K562 (cell line): ENCODE results near the gene DSP. TPM values are rescaled to one million over a fixed set of nuclear protein-coding genes. Genes with fewer than 3 reads are reported as not detected.
A peak's percentile ranks its signal among the peaks of the same experiment; 100 is the strongest.

Experiments used
- ATAC-seq: fragments of 200-7000 bp; cut with Tn5 transposase; 3 replicates; pipeline ENCODE4 v1.9.1; 2020; ENCODE audit warnings: moderate library complexity
- BruUV-seq: library from RNA; stranded (reverse); fragments of 400-500 nt; replicated peaks from 2 replicates; lab custom pipeline; 2021; lab: Mats Ljungman, UMichigan
- CTCF ChIA-PET: fragments of 300-600 bp; formaldehyde crosslinking; extraction: SDS; loops from one replicate; lab custom pipeline; 2021; ENCODE audit warnings: low intra/inter-chr PET ratio; lab: Yijun Ruan, JAX
- POLR2A ChIA-PET: fragments of 300-600, 350-650 bp; sonication (Branson Sonifier 250); formaldehyde crosslinking; extraction: SDS; loops from one replicate; lab custom pipeline; 2021; ENCODE audit warnings: antibody characterized with exemption, inconsistent platforms; lab: Yijun Ruan, JAX
- DNase-seq, 4 experiments: peaks; one replicate each; pipeline versions ENCODE4 v3.0.0 to v3.0.0-alpha.2; 2011 to 2018; ENCODE audit warnings: low spot score in 3 of 4, mixed read lengths in 3 of 4; ENCODE audit errors: extremely low read depth in 1 of 4
- FAIRE-seq: peaks from 2 replicates; lab custom pipeline; 2011; peaks lifted over from hg19 to GRCh38; lab: Jason Lieb, UNC
- H2AFZ ChIP-seq: 2 replicates; pipeline ENCODE4 v1.6.0; 2011; ENCODE audit warnings: low read depth, low read length, control low read depth, inconsistent platforms
- H3K27ac ChIP-seq: fragments of 200-600 bp; 3 replicates; pipeline ENCODE4 v1.8.0; 2011; ENCODE audit warnings: low read depth, mild to moderate bottlenecking, control low read depth, inconsistent platforms, low read length, moderate library complexity, mixed read lengths; ENCODE audit errors: extremely low read depth
- H3K27me3 ChIP-seq, 2 experiments: fragments of 300-600 bp in 1 of 2; 2 replicates in 1 of 2; 3 replicates in 1 of 2; pipeline versions ENCODE4 v1.6.0 to v1.8.0; 2011; ENCODE audit warnings: inconsistent platforms in 2 of 2, low read length in 2 of 2, mild to moderate bottlenecking in 1 of 2, mixed read lengths in 1 of 2, moderate library complexity in 1 of 2; ENCODE audit not compliant: control insufficient read depth in 2 of 2, insufficient read depth in 2 of 2
- H3K36me3 ChIP-seq: fragments of 300-600 bp; 3 replicates; pipeline ENCODE4 v1.8.0; 2011; ENCODE audit warnings: mild to moderate bottlenecking, low read length, inconsistent platforms; ENCODE audit not compliant: control insufficient read depth, insufficient read depth
- H3K4me1 ChIP-seq, 2 experiments: fragments of 200-600 bp in 1 of 2; replicated peaks in 1 of 2; 2 replicates in 1 of 2; 3 replicates in 1 of 2; pipeline versions ENCODE4 v1.5.1 to v1.8.0; 2011; ENCODE audit warnings: inconsistent platforms in 2 of 2, low read length in 2 of 2, mild to moderate bottlenecking in 1 of 2, mixed read lengths in 1 of 2, moderate library complexity in 1 of 2; ENCODE audit not compliant: control insufficient read depth in 2 of 2, insufficient read depth in 2 of 2
- H3K4me2 ChIP-seq: 2 replicates; pipeline ENCODE4 v1.6.1; 2011; ENCODE audit warnings: low read length, control low read depth, inconsistent platforms, mixed read lengths; ENCODE audit not compliant: insufficient read depth
- H3K4me3 ChIP-seq: fragments of 200-600 bp; sonication (generic), shearing (Covaris generic); 2 replicates; pipeline ENCODE4 v1.5.1; 2016; ENCODE audit warnings: control low read depth, inconsistent platforms
- H3K79me2 ChIP-seq: fragments of 200-600 bp; 3 replicates; pipeline ENCODE4 v1.8.0; 2011; ENCODE audit warnings: low read length, inconsistent platforms; ENCODE audit not compliant: control insufficient read depth, insufficient read depth
- H3K9ac ChIP-seq, 2 experiments: 2 replicates each; pipeline versions ENCODE4 v1.6.0 to v1.6.1; 2011; ENCODE audit warnings: low read depth in 2 of 2, low read length in 2 of 2, control low read depth in 1 of 2, inconsistent platforms in 1 of 2, mild to moderate bottlenecking in 1 of 2, mixed read lengths in 1 of 2; ENCODE audit not compliant: insufficient read depth in 1 of 2
- H3K9me1 ChIP-seq: one replicate; pipeline ENCODE4 v1.6.0; 2011; ENCODE audit warnings: inconsistent platforms, mild to moderate bottlenecking, low read length, moderate library complexity; ENCODE audit not compliant: control insufficient read depth, insufficient read depth
- H3K9me3 ChIP-seq: replicated peaks from 2 replicates; pipeline ENCODE4 v1.5.1; 2011; ENCODE audit warnings: low read depth, low read length, inconsistent platforms; ENCODE audit not compliant: control insufficient read depth, insufficient read depth
- H4K20me1 ChIP-seq: replicated peaks from 2 replicates; pipeline ENCODE4 v1.6.1; 2011; ENCODE audit warnings: low read length, inconsistent platforms, mixed read lengths; ENCODE audit not compliant: control insufficient read depth, insufficient read depth
- C11orf30 ChIP-seq: fragments of 450-650 bp; IDR thresholded peaks from 2 replicates; pipeline ENCODE4 v1.6.1; 2016; ENCODE audit warnings: low read depth, mild to moderate bottlenecking
- ELF4 ChIP-seq: fragments of 450-650 bp; formaldehyde crosslinking; IDR thresholded peaks from 2 replicates; pipeline ENCODE4 v1.4.0; 2022; ENCODE audit warnings: missing genetic modification characterization
- HDAC1 ChIP-seq, 2 experiments: fragments of 450-650 bp; IDR thresholded peaks; 2 replicates each; pipeline ENCODE4 v1.6.1; 2016 to 2017; ENCODE audit warnings: inconsistent platforms in 1 of 2, mild to moderate bottlenecking in 1 of 2, moderate library complexity in 1 of 2
- JUNB ChIP-seq: fragments of 450-650 bp; formaldehyde crosslinking; conservative IDR thresholded peaks from 2 replicates; pipeline ENCODE4 v1.4.0; 2020; ENCODE audit warnings: mild to moderate bottlenecking
- KDM1A ChIP-seq, 2 experiments: fragments of 450-650 bp; IDR thresholded peaks; 2 replicates each; pipeline ENCODE4 v1.6.1; 2016; ENCODE audit warnings: mild to moderate bottlenecking in 2 of 2
- LEF1 ChIP-seq: fragments of 450-650 bp; IDR thresholded peaks from 2 replicates; pipeline ENCODE4 v1.6.1; 2016; ENCODE audit warnings: mild to moderate bottlenecking
- MAFF ChIP-seq: IDR thresholded peaks from 2 replicates; pipeline ENCODE4 v1.6.1; 2012; ENCODE audit warnings: low read length, improper control_type of control experiment
- MAFG ChIP-seq: fragments of 450-650 bp; conservative IDR thresholded peaks from 2 replicates; pipeline ENCODE4 v1.6.1; 2016; ENCODE audit warnings: missing genetic modification characterization, missing compliant biosample characterization
- MAFK ChIP-seq: IDR thresholded peaks from 2 replicates; pipeline ENCODE4 v1.6.1; 2011; ENCODE audit warnings: low read length, improper control_type of control experiment
- MEIS2 ChIP-seq: fragments of 450-650 bp; IDR thresholded peaks from 2 replicates; pipeline ENCODE4 v1.6.1; 2014; ENCODE audit warnings: mild to moderate bottlenecking; ENCODE audit not compliant: partially characterized antibody
- NCOA1 ChIP-seq: fragments of 450-650 bp; IDR thresholded peaks from 2 replicates; pipeline ENCODE4 v1.6.1; 2016; ENCODE audit warnings: low read depth
- NFIC ChIP-seq: fragments of 450-650 bp; IDR thresholded peaks from 2 replicates; pipeline ENCODE4 v1.6.1; 2017; ENCODE audit warnings: mild to moderate bottlenecking, inconsistent platforms
- SIN3A ChIP-seq, 2 experiments: fragments of 150-350 bp in 1 of 2; IDR thresholded peaks; 2 replicates each; pipeline ENCODE4 v1.6.1; 2011 to 2016; ENCODE audit warnings: borderline replicate concordance in 2 of 2, low read depth in 2 of 2, low read length in 2 of 2, mild to moderate bottlenecking in 2 of 2, moderate library complexity in 2 of 2; ENCODE audit not compliant: control insufficient read depth in 1 of 2
- SRSF1 ChIP-seq: fragments of 200-400 bp; formaldehyde crosslinking; IDR thresholded peaks from 2 replicates; pipeline ENCODE4 v1.6.1; 2017; ENCODE audit warnings: mild to moderate bottlenecking, low read depth, low read length, moderate library complexity
- WGBS: fragments of 100-300 bp; shearing (Covaris generic); methylation state at CpG from one replicate; pipeline ENCODE4 v1.1.6; 2016; ENCODE audit warnings: low coverage, mixed read lengths; ENCODE audit not compliant: insufficient coverage; ENCODE audit errors: missing lambda C conversion rate; 5-methylcytosine and 5-hydroxymethylcytosine counted together
- in situ Hi-C: fragments of 300-500 bp; cut with MboI; formaldehyde crosslinking; loops from 4 replicates; pipeline ENCODE4 v1.15.0; 2018; ENCODE audit warnings: inconsistent platforms, mixed read lengths
- intact Hi-C: fragments of 100-400 bp; cut with micrococcal nuclease; formaldehyde crosslinking; loops from 2 replicates; pipeline ENCODE4 v1.14.2; 2022
- polyA plus RNA-seq, 8 experiments: library from polyadenylated mRNA; depleted of rRNA in 4 of 8; stranded (reverse) in 5 of 8; unstranded in 3 of 8; fragments of >200 nt; fragmentation: Nextera tagmentation in 2 of 8; fragmentation: Illumina TruSeq in 1 of 8; extraction: Ambion mirVana in 2 of 8; extraction: Trizol in 1 of 8; gene quantifications; 2 replicates each; pipeline versions ENCODE4 v1.2.1 to v1.2.3, GENCODE V29; 2011 to 2014; ENCODE audit warnings: inconsistent platforms in 1 of 8, missing spikeins in 1 of 8
- total RNA-seq, 7 experiments: library from RNA; depleted of rRNA in 6 of 7; stranded (reverse); fragments of >200 nt in 6 of 7; fragmentation: Illumina TruSeq in 2 of 7; extraction: Trizol in 2 of 7; gene quantifications; 2 replicates each; pipeline versions ENCODE4 v1.2.1 to v1.2.3, GENCODE V29; 2011 to 2021; ENCODE audit warnings: low replicate concordance in 1 of 7
- TF ChIP-seq, protein P1 (sequence below): sonication (generic); formaldehyde crosslinking; IDR thresholded peaks from 2 replicates; pipeline ENCODE4 v1.8.1; 2023; ENCODE audit warnings: mild to moderate bottlenecking, missing genetic modification reagents, moderate library complexity
- TF ChIP-seq, protein P2 (sequence below): fragments of 450-650 bp; IDR thresholded peaks from 2 replicates; pipeline ENCODE4 v1.6.1; 2017; ENCODE audit warnings: antibody characterized with exemption
- TF ChIP-seq, protein P3 (sequence below): conservative IDR thresholded peaks from 2 replicates; pipeline ENCODE4 v1.6.1; 2011; ENCODE audit warnings: low read depth, mild to moderate bottlenecking, low read length; ENCODE audit not compliant: control insufficient read depth

Gene DSP
- total and polyA plus RNA-seq, 9 of the 15 experiments (the other 6 are each of a cell fraction or from before 2014, with no cell fraction given): under 0.01 to 0.24 (median 0.03) TPM; not detected in 2

DNA sequence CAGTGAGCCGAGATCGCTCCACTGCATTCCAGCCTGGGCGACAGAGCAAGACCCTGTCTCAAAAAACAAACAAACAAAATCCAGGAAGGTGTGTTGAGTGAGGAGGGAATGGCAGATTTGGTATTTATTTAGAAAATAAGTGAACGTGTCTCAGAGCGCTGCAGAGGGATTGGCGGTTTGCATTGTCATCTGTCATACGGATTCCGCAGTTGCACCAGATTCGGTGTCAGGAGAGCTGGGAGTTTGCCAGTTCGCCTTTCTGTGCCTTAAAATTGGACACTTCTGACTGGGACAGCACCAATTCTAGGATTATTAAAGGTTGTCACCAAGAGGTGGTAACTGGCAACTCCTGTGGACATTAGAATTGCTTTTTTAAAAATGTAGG lies 49.4 kb downstream of the DSP start:
- peak overlapping the region; percentile 76; the same call in 2 of the 3 replicates for H3K27ac ChIP-seq
- POLR2A ChIA-PET: interaction anchor here (0.6 to 1.5 kb wide), 4 partner anchors 11 to 313 kb away, joined by 3 to 17 read pairs (median 4); no protein-coding TSS in a partner anchor
- no TSS peak for BruUV-seq
- H3K27me3 ChIP-seq: no peaks in the 10 kb centered on the region
- in situ Hi-C loops: no loop called here
- under 1% methylated on average over 10 of the region's 10 CpGs for WGBS
- no peaks in the 10 kb centered on the region for H3K9me3 ChIP-seq
- intact Hi-C loops: loop anchor here (5.0 to 10.0 kb wide), 2 partner anchors 204 to 906 kb away; partner anchors contain the start of genes CAGE1 and RIOK1
- peaks cover 13% of the 10 kb centered on the region for H4K20me1 ChIP-seq
- H3K36me3 ChIP-seq: peaks cover 36% of the 10 kb centered on the region
- no peaks in the 10 kb centered on the region for H3K9me1 ChIP-seq
- no peak for FAIRE-seq
- peak overlapping the region; percentile 88 for H3K4me2 ChIP-seq
- DNase-seq: peak; percentile 34 to 65 (median 44)
- ATAC-seq: peak; percentile 52
- H3K79me2 ChIP-seq: peaks cover 35% of the 10 kb centered on the region
- peak overlapping the region; percentile 89 for H3K4me3 ChIP-seq
- peak overlapping the region; percentile 91; the same call in 1 of the 2 replicates for H2AFZ ChIP-seq
- peak overlapping the region; percentile 81 to 97 for H3K9ac ChIP-seq
- CTCF ChIA-PET: interaction anchor here (0.7 kb wide), 1 partner anchor 663 kb away, joined by 3 read pairs; no protein-coding TSS in a partner anchor
- peaks cover 8% of the 10 kb centered on the region in 2 experiments; a peak in 4 of 5 replicates for H3K4me1 ChIP-seq
- TF ChIP-seq MEIS2 (peak; percentile 45), NCOA1 (peak; percentile 8; the same call in 1 of the 2 replicates), JUNB (no peak), HDAC1 (IDR thresholded peaks at IDR 0.05) (peak in 1 of 2 experiments; percentile 51; a peak in 1 of 4 replicates), MAFK (peak; percentile 24; the same call in 1 of the 2 replicates), ELF4 (no peak), MAFG (tag) (0 out of 2 replicates have a peak, but pooled peaks have one; percentile 18), SIN3A (IDR thresholded peaks at IDR 0.05; ENCODE audit: borderline replicate concordance in 2 of 2, control insufficient read depth in 1 of 2, low read depth in 2 of 2, low read length in 2 of 2) (peak in 1 of 2 experiments; percentile 61; a peak in 1 of 4 replicates), SRSF1 (no peak), KDM1A (IDR thresholded peaks at IDR 0.05) (peak; percentile 43 to 63; a peak in 2 of 4 replicates), C11orf30 (peak; percentile 63), MAFF (0 out of 2 replicates have a peak, but pooled peaks have one; percentile 38), LEF1 (0 out of 2 replicates have a peak, but pooled peaks have one; percentile 13), NFIC (peak; percentile 74)
- TF ChIP-seq, protein P1, sequence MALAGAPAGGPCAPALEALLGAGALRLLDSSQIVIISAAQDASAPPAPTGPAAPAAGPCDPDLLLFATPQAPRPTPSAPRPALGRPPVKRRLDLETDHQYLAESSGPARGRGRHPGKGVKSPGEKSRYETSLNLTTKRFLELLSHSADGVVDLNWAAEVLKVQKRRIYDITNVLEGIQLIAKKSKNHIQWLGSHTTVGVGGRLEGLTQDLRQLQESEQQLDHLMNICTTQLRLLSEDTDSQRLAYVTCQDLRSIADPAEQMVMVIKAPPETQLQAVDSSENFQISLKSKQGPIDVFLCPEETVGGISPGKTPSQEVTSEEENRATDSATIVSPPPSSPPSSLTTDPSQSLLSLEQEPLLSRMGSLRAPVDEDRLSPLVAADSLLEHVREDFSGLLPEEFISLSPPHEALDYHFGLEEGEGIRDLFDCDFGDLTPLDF: 0 out of 2 replicates have a peak, but pooled peaks have one; percentile 11
- TF ChIP-seq, protein P2, sequence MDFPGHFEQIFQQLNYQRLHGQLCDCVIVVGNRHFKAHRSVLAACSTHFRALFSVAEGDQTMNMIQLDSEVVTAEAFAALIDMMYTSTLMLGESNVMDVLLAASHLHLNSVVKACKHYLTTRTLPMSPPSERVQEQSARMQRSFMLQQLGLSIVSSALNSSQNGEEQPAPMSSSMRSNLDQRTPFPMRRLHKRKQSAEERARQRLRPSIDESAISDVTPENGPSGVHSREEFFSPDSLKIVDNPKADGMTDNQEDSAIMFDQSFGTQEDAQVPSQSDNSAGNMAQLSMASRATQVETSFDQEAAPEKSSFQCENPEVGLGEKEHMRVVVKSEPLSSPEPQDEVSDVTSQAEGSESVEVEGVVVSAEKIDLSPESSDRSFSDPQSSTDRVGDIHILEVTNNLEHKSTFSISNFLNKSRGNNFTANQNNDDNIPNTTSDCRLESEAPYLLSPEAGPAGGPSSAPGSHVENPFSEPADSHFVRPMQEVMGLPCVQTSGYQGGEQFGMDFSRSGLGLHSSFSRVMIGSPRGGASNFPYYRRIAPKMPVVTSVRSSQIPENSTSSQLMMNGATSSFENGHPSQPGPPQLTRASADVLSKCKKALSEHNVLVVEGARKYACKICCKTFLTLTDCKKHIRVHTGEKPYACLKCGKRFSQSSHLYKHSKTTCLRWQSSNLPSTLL: no peak
- TF ChIP-seq, protein P3, sequence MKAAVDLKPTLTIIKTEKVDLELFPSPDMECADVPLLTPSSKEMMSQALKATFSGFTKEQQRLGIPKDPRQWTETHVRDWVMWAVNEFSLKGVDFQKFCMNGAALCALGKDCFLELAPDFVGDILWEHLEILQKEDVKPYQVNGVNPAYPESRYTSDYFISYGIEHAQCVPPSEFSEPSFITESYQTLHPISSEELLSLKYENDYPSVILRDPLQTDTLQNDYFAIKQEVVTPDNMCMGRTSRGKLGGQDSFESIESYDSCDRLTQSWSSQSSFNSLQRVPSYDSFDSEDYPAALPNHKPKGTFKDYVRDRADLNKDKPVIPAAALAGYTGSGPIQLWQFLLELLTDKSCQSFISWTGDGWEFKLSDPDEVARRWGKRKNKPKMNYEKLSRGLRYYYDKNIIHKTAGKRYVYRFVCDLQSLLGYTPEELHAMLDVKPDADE: peak; percentile 40; the same call in 1 of the 2 replicates
